IMR-90 (cell line): ENCODE data around the gene PAPLN. TPM values are rescaled to one million over a fixed set of nuclear protein-coding genes. Genes with fewer than 3 reads are reported as not detected.

Experiments
- ATAC-seq: fragments of 200-7000 bp; cut with Tn5 transposase; 2 replicates; pipeline ENCODE4 v1.9.1; 2020; ENCODE audit warnings: low read depth, mild to moderate bottlenecking, moderate library complexity
- BruUV-seq: library from RNA; stranded (reverse); fragments of 400-500 nt; replicated peaks from 2 replicates; lab custom pipeline; 2021; lab: Mats Ljungman, UMichigan
- CTCF ChIA-PET: fragments of 300-600 bp; formaldehyde crosslinking; extraction: SDS; loops from one replicate; lab custom pipeline; 2021; ENCODE audit warnings: antibody characterized with exemption; lab: Yijun Ruan, JAX
- POLR2A ChIA-PET: fragments of 300-600 bp; sonication (Branson Sonifier 250); formaldehyde crosslinking; loops from one replicate; lab custom pipeline; 2022; ENCODE audit warnings: antibody characterized with exemption; ENCODE audit not compliant: unreplicated experiment; lab: Charles Lee
- DNase-seq: peaks from one replicate; pipeline ENCODE4 v3.0.0; 2013
- H2AFZ ChIP-seq: replicated peaks from 2 replicates; pipeline ENCODE3; 2013; ENCODE audit warnings: low read length, mild to moderate bottlenecking; ENCODE audit not compliant: poor library complexity
- H2AK5ac ChIP-seq: 2 replicates; pipeline ENCODE4 v1.6.1; 2013; ENCODE audit warnings: low read depth, low read length, inconsistent platforms
- H2AK9ac ChIP-seq: replicated peaks from 2 replicates; pipeline ENCODE3; 2013; ENCODE audit warnings: mild to moderate bottlenecking, low read depth, low read length, moderate library complexity; ENCODE audit not compliant: poor library complexity
- H2BK120ac ChIP-seq: 2 replicates; pipeline ENCODE4 v1.6.1; 2013; ENCODE audit warnings: low read depth, low read length, inconsistent platforms
- H2BK15ac ChIP-seq: 3 replicates; pipeline ENCODE4 v1.6.1; 2013; ENCODE audit warnings: low read depth, low read length, inconsistent platforms
- H2BK20ac ChIP-seq: 2 replicates; pipeline ENCODE4 v1.6.1; 2013; ENCODE audit warnings: low read depth, mild to moderate bottlenecking, inconsistent platforms, low read length, moderate library complexity
- H2BK5ac ChIP-seq: 2 replicates; pipeline ENCODE4 v1.6.1; 2013; ENCODE audit warnings: mild to moderate bottlenecking, low read depth, low read length, inconsistent platforms; ENCODE audit not compliant: poor library complexity, severe bottlenecking
- H3K14ac ChIP-seq: replicated peaks from 2 replicates; pipeline ENCODE4 v1.6.1; 2013; ENCODE audit warnings: low read depth, low read length, inconsistent platforms
- H3K18ac ChIP-seq: 2 replicates; pipeline ENCODE4 v1.6.1; 2013; ENCODE audit warnings: low read depth, low read length, control low read depth
- H3K23ac ChIP-seq: 2 replicates; pipeline ENCODE4 v1.6.1; 2013; ENCODE audit warnings: low read depth, low read length, inconsistent platforms
- H3K27ac ChIP-seq: 2 replicates; pipeline ENCODE4 v1.5.1; 2013; ENCODE audit warnings: mild to moderate bottlenecking, control low read depth, low read length; ENCODE audit not compliant: insufficient read depth
- H3K27me3 ChIP-seq: 2 replicates; pipeline ENCODE4 v1.6.1; 2013; ENCODE audit warnings: low read length; ENCODE audit not compliant: control insufficient read depth, insufficient read depth
- H3K36me3 ChIP-seq: 2 replicates; pipeline ENCODE4 v1.6.1; 2013; ENCODE audit warnings: low read length, mixed read lengths; ENCODE audit not compliant: control insufficient read depth, insufficient read depth
- H3K4ac ChIP-seq: 2 replicates; pipeline ENCODE4 v1.6.1; 2013; ENCODE audit warnings: low read depth, low read length, inconsistent platforms
- H3K4me1 ChIP-seq: 2 replicates; pipeline ENCODE4 v1.6.1; 2013; ENCODE audit warnings: low read length, mixed read lengths; ENCODE audit not compliant: control insufficient read depth, insufficient read depth
- H3K4me2 ChIP-seq: 2 replicates; pipeline ENCODE4 v1.6.1; 2013; ENCODE audit warnings: low read depth, mild to moderate bottlenecking, control low read depth, low read length, moderate library complexity
- H3K4me3 ChIP-seq: 2 replicates; pipeline ENCODE4 v1.5.1; 2013; ENCODE audit warnings: low read depth, mild to moderate bottlenecking, control low read depth, low read length, moderate library complexity; ENCODE audit not compliant: insufficient read depth
- H3K56ac ChIP-seq: 2 replicates; pipeline ENCODE4 v1.6.1; 2013; ENCODE audit warnings: low read length, inconsistent platforms; ENCODE audit not compliant: insufficient read depth; ENCODE audit errors: extremely low read depth
- H3K79me1 ChIP-seq, 2 experiments: 2 replicates each; pipeline ENCODE4 v1.6.1; 2013; ENCODE audit warnings: low read length in 2 of 2, inconsistent platforms in 1 of 2, low read depth in 1 of 2
- H3K9ac ChIP-seq: 2 replicates; pipeline ENCODE4 v1.6.1; 2013; ENCODE audit warnings: low read depth, low read length, control low read depth
- H3K9me1 ChIP-seq: 2 replicates; pipeline ENCODE4 v1.6.1; 2013; ENCODE audit warnings: low read length, inconsistent platforms; ENCODE audit not compliant: insufficient read depth
- H3K9me3 ChIP-seq: 2 replicates; pipeline ENCODE4 v1.6.1; 2013; ENCODE audit warnings: low read length; ENCODE audit not compliant: control insufficient read depth, insufficient read depth
- H4K20me1 ChIP-seq: 2 replicates; pipeline ENCODE4 v1.6.1; 2013; ENCODE audit warnings: low read length, inconsistent platforms; ENCODE audit not compliant: insufficient read depth
- H4K5ac ChIP-seq: 2 replicates; pipeline ENCODE4 v1.6.1; 2013; ENCODE audit warnings: mild to moderate bottlenecking, low read depth, low read length, control low read depth
- H4K8ac ChIP-seq, 2 experiments: 2 replicates each; pipeline ENCODE4 v1.6.1; 2013; ENCODE audit warnings: low read depth in 2 of 2, low read length in 2 of 2, control low read depth in 1 of 2, inconsistent platforms in 1 of 2
- H4K91ac ChIP-seq: 2 replicates; pipeline ENCODE4 v1.6.1; 2013; ENCODE audit warnings: low read depth, low read length, inconsistent platforms; ENCODE audit not compliant: insufficient read depth
- MAZ ChIP-seq: IDR thresholded peaks from 2 replicates; pipeline ENCODE4 v1.6.1; 2012; ENCODE audit warnings: low read depth, mild to moderate bottlenecking, low read length, improper control_type of control experiment, moderate library complexity, borderline replicate concordance
- RFX5 ChIP-seq: IDR thresholded peaks from 2 replicates; pipeline ENCODE4 v1.8.0; 2012; ENCODE audit warnings: low read depth, mild to moderate bottlenecking, low read length, moderate library complexity
- WGBS, 2 experiments: methylation state at CpG; one replicate each; pipeline versions ENCODE4 v1.1.5 to v1.1.7; 2013; ENCODE audit warnings: missing lambda C conversion rate in 2 of 2; ENCODE audit not compliant: insufficient read length in 1 of 2; ENCODE audit errors: extremely low coverage in 2 of 2; 5-methylcytosine and 5-hydroxymethylcytosine counted together
- dilution Hi-C: fragments of 300-500 bp; cut with HindIII; formaldehyde crosslinking; loops from one replicate; pipeline ENCODE4 v1.14.3; 2018; ENCODE audit warnings: low sequenced_read_pairs; ENCODE audit not compliant: unreplicated experiment
- in situ Hi-C: fragments of 300-500 bp; cut with MboI; formaldehyde crosslinking; loops from 3 replicates; pipeline ENCODE4 v1.14.3; 2019; ENCODE audit warnings: low sequenced_read_pairs, inconsistent platforms, mixed read lengths
- intact Hi-C: fragments of 100-400 bp; cut with micrococcal nuclease; formaldehyde crosslinking; loops from 2 replicates; pipeline ENCODE4 v1.10.0; 2022
- polyA plus RNA-seq, 3 experiments: library from polyadenylated mRNA; depleted of rRNA; stranded (reverse); fragments of >200 nt; gene quantifications; 2 replicates each; pipeline ENCODE4 v1.2.3, GENCODE V29; 2012; ENCODE audit warnings: low replicate concordance in 1 of 3
- total RNA-seq: library from RNA; depleted of rRNA; stranded (reverse); fragments of >200 nt; gene quantifications from 2 replicates; pipeline ENCODE4 v1.2.3, GENCODE V29; 2012
- TF ChIP-seq, protein P1 (sequence below): fragments of 150-350 bp; IDR thresholded peaks from 2 replicates; pipeline ENCODE4 v1.6.1; 2016; ENCODE audit warnings: low read depth, mild to moderate bottlenecking, low read length, moderate library complexity, borderline replicate concordance

The PAPLN gene
- total and polyA plus RNA-seq, 2 of the 4 experiments (the other 2 are of a cell fraction): 0.36 to 1.2 TPM

DNA sequence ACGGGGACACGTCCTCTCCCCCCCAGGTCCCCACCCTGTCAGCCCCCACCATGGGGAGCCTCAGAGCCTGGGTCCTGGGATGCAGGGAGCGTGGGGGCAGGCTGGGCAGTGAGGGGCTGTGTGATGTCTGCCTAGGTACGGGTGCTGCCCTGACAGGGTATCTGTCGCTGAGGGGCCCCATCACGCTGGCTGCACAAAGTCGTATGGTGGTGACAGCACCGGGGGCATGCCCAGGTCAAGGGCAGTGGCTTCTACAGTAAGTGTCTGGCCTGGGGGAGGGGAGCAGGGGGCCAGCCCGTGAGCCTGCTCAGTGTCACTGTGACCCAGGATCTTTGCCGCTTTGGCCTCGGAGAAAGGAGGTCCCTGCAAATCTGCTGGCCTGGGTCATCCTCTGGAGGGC is 23.3 kb downstream of the PAPLN start:
- DNase-seq (no peak), ATAC-seq (no peak)
- in situ Hi-C loops: no loop called here
- no peak overlapping the region for H3K14ac ChIP-seq
- TF ChIP-seq MAZ (no peak), RFX5 (no peak)
- TF ChIP-seq, protein P1, sequence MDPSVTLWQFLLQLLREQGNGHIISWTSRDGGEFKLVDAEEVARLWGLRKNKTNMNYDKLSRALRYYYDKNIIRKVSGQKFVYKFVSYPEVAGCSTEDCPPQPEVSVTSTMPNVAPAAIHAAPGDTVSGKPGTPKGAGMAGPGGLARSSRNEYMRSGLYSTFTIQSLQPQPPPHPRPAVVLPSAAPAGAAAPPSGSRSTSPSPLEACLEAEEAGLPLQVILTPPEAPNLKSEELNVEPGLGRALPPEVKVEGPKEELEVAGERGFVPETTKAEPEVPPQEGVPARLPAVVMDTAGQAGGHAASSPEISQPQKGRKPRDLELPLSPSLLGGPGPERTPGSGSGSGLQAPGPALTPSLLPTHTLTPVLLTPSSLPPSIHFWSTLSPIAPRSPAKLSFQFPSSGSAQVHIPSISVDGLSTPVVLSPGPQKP: no peak
- H3K36me3 ChIP-seq: no peaks in the 10 kb centered on the region
- H3K9ac ChIP-seq: no peak overlapping the region
- H3K79me1 ChIP-seq: no peaks in the 10 kb centered on the region
- no peaks in the 10 kb centered on the region for H3K9me1 ChIP-seq
- no peak overlapping the region for H3K23ac ChIP-seq
- H3K4me2 ChIP-seq: no peak overlapping the region
- H3K9me3 ChIP-seq: no peaks in the 10 kb centered on the region
- no peak overlapping the region for H4K91ac ChIP-seq
- H4K5ac ChIP-seq: no peak overlapping the region
- no peak overlapping the region for H2AK5ac ChIP-seq
- no CpG with 5 or more reads among the region's 11 CpGs for WGBS, 2 experiments
- H4K8ac ChIP-seq: no peak overlapping the region
- no peak overlapping the region for H2BK15ac ChIP-seq
- H4K20me1 ChIP-seq: no peaks in the 10 kb centered on the region; the same call in 1 of the 2 replicates
- H2BK5ac ChIP-seq: no peak overlapping the region
- no peak overlapping the region for H2BK20ac ChIP-seq
- H2AFZ ChIP-seq: no peak overlapping the region
- H3K4me3 ChIP-seq: no peak overlapping the region
- no peak overlapping the region for H3K4ac ChIP-seq
- H3K18ac ChIP-seq: no peak overlapping the region
- H2AK9ac ChIP-seq: peak overlapping the region; percentile 42
- H3K27me3 ChIP-seq: no peaks in the 10 kb centered on the region; the same call in 1 of the 2 replicates
- H2BK120ac ChIP-seq: no peak overlapping the region
- dilution Hi-C loops: no loop called here
- CTCF ChIA-PET: no interaction called here
- POLR2A ChIA-PET: no interaction called here
- no TSS peak for BruUV-seq
- no peak overlapping the region for H3K56ac ChIP-seq
- H3K27ac ChIP-seq: no peak overlapping the region
- no peaks in the 10 kb centered on the region for H3K4me1 ChIP-seq
- intact Hi-C loops: no loop called here
